Left colon (tissue), 2 donors: ENCODE data around the gene MTF2. TPM values are rescaled to one million over a fixed set of nuclear protein-coding genes. Genes with fewer than 3 reads are reported as not detected.
"Not testable (repeated sequence)": the region's sequence is repeated elsewhere in the genome, so short reads cannot be mapped to it uniquely, and the experiment has no call there.

Source experiments
- ATAC-seq: fragments of 200-7000 bp; cut with Tn5 transposase; one replicate; pipeline ENCODE4 v1.9.1; 2020; ENCODE audit warnings: mild to moderate bottlenecking, moderate library complexity
- DNase-seq, 2 donors: peaks; one replicate each; pipeline ENCODE4 v3.0.0-alpha.2; 2020
- intact Hi-C, 2 donors: fragments of 100-400 bp; cut with DNase I in 1 of 2; cut with micrococcal nuclease in 1 of 2; formaldehyde crosslinking; loops; one replicate each; pipeline versions ENCODE4 v1.11.2 to v1.14.0; 2022; cut with DNase I, micrococcal nuclease
- total RNA-seq, 2 donors: library from RNA; stranded (reverse); fragmentation: NEBNext Ultra II Directional; extraction: Animal tissue kit (Norgen Biotek cat#: 25700); gene quantifications; one replicate each; pipeline ENCODE4 v1.2.1, GENCODE V29; 2021
- donor health status: DM: no; HTN: no; CAD: no.
- donor health status: DM: yes; HTN: yes; CAD: no.

Gene MTF2
- total RNA-seq, 2 donors from 2014 or later, result 24.4 to 26.3 TPM

DNA sequence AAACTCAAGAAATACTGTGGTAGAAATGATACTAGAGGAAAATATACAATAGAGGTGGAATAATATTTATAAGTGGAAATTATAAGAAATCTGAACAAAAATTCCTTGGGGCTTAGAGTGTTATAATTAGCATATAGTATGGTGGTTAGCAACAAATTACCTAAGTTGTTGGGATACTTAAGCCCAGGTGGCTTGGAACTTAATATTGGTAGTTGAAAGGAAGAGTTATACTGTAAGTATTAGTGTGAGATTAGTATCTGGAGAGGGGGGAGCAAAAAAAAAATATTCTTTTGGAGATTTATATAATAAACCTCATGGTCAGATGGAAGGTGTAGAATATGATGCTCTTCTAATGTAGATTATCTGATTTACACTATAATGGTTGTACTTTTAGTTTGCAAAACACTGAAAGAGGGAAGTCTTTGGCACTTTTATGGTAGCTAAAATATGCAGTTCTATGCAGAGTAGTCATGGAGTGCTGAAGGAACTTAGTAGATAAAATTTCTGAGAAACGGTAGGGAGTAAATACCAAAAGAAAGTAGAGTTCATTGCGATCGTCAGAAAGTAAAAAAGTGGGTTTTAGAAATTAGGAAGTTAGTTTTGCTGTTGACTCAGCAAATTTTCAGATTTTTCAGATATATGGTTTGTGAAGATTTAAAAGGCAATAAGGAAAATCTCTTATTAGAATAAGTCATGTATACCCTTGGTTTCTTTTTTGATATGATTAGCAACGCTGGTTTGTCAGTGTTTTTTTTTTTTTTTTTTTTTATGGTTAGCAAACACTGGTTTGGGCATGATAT, 45.7 kb downstream of the MTF2 start:
- intact Hi-C loops, result no loop called here
- no peak for ATAC-seq
- DNase-seq, result no peak

GRCh38 chr1:93129507-93130099, 50.5 kb downstream of the MTF2 start:
- DNase-seq, result no peak
- intact Hi-C loops, result no loop called here
- ATAC-seq, result no peak

DNA sequence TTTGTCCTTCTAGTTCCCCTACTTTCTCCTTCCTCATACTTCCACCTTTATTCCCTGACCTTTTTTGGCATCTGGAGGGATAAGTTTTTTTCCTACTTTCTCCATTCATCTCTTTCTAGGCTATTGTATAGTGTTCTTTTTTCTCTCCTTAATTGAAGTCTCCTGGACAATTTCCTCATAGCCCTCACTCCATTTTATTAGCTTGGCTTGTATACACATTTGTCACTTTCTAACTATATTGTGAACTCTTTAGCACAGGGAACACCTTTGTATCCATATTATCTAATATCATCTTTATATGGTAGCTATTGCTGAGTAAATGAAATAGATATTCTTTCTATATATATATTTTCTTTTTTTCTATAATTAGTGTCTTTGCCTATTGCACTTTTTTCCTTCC, 53.6 kb downstream of the MTF2 start:
- DNase-seq, result no peak
- intact Hi-C loops, result no loop called here

DNA sequence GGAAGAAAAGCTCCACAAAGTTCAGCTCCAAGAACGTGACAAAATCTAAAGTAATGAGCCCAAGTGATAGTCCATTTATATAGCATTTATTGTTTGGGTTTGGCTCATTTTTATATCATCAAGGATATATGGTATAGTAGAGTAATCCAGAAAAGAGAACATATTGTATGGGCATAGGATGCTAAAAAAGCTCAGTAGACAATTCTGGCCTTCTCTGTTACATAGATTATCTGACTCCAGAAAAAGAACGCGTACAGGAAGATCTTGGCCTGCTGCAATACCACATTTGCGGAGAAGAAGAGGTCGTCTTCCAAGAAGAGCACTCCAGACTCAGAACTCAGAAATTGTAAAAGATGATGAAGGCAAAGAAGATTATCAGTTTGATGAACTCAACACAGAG, 57.4 kb downstream of the MTF2 start:
- intact Hi-C loops, result no loop called here
- ATAC-seq, result no peak
- no peak for DNase-seq

More for the DNA sequence above, 53.6 kb downstream of the MTF2 start:
- ATAC-seq, result peak; percentile 71

GRCh38 chr1:93137604-93138292, 58.7 kb downstream of the MTF2 start:
- intact Hi-C loops, result no loop called here
- no peak for DNase-seq
- peak; percentile 87 for ATAC-seq

GRCh38 chr1:93140106-93140505, 61.0 kb downstream of the MTF2 start:
- DNase-seq (no peak), ATAC-seq (no peak)
- intact Hi-C loops, result no loop called here

DNA sequence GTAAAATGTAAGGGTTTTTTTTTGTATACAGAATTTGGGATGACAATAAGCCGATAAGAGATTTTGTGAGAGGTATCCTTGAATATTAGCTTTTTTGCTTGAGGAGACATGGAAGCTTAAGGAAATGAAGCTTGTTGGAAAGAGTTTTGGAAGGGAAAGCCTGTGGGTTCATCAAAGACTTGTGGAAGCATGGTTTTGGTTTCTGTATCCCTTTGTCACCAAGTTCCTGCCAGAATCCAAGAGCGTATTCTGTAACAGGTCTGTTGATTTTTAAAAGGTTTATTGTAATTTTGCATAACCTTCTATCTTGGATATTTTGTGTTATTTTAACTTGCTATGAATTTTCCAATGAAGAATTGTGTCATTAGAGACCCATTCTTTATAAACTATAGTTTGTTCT, 63.1 kb downstream of the MTF2 start:
- DNase-seq (no peak), ATAC-seq (no peak)
- intact Hi-C loops, result no loop called here

DNA sequence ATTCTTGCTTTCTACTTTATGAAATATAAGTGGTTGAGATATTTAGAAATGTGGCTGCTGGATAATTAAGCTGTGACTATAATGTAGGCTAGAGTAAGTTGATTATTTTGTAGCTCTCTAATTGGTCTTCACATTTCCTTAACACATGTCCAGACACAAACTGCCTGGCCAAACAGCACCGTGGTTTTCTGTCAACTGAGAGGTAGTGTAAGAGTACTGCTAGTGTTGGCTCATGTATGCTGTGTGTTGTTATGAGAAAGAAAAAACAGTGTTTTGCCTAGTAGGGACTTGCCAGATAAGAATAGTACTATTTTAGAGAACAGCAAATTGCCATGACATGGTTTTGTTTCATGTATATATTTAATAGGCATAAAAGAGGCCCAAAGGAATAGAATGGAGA, 64.1 kb downstream of the MTF2 start:
- DNase-seq, result no peak
- intact Hi-C loops, result no loop called here
- no peak for ATAC-seq

- DNase-seq (no peak), ATAC-seq (no peak)
- intact Hi-C loops, result no loop called here
These were observed 64.7 kb downstream of the MTF2 start for GRCh38 chr1:93143769-93144168.

DNA sequence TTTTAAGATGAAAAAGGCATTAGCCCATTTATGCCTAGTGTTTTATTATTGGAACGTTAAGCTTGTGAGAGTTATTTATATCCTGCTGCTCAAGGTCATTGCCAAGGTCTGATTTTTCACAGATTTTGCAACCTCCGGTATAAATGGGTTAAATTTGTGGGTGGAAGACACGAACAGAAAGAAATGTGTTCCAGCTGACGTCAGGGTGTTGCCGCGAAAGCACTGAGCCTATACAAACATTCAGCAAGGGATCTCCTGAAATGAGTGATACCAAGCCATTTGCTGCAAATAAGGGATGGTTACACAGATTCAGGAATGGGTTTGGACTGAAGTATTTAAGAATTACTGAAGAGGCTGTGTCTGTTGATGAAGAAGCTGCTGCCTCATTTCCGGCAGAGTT, 68.9 kb downstream of the MTF2 start:
- intact Hi-C loops, result no loop called here
- ATAC-seq, result no peak
- DNase-seq, result no peak

- no peak for DNase-seq
- no peak for ATAC-seq
- intact Hi-C loops, result no loop called here
These were observed 71.6 kb downstream of the MTF2 start for GRCh38 chr1:93150729-93151128.

DNA sequence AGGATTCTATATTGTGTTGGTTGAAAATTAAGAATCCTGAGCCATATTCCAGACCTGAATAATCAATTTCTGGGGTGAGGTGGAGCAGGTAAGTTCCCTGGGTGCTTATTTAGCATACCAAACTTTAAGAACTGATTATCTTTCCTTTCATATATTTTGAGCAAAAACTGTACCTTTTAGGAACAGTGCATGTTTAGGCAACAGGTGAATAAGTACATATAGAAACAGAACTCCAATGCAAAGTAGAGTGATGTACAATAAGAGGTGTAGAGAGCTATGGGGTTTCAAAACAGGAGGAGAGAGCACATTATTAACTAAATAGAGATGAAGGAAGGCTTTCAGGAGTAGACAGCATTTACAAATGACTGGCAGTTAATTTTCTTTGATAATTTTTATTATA, 72.4 kb downstream of the MTF2 start:
- DNase-seq (no peak), ATAC-seq (no peak)
- intact Hi-C loops, result no loop called here

DNA sequence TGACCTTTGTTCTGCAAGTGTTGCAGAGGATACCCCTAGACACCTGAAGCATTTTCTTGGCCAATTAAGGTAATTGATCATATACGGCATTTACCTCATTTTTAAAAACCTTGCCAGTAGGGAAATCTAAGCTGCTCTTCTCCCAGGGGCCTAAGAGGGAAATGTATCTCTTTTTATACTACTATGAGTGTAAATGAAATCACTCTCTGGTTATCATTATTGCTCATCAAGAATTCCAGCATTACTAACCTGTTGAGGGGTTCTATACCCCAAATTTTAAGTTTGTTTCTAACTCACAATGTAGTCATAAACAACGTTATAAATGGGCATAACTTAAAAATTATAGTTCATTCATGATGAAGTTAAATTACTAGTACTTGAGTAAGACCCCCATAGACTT, 73.8 kb downstream of the MTF2 start:
- intact Hi-C loops, result no loop called here
- DNase-seq (no peak), ATAC-seq (no peak)

DNA sequence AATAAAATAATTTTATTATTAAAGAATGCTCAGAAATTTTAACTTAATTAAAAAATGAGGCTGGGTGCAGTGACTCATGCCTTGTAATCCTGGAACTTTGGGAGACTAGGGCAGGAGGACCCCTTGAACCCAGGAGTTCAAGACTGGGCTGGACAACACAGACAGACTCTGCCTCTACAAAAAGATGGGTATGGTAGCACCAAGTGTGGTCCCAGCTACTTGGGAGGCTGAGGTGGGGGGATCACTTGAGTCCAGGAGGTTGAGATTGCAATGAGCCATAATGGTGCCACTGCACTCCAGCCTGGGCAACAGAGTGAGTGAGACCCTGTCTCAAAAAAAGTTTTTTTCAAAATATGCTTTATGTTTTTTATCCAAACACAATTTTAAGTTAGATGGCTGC, 75.8 kb downstream of the MTF2 start:
- ATAC-seq (no peak), DNase-seq (no peak)
- intact Hi-C loops, result no loop called here

DNA sequence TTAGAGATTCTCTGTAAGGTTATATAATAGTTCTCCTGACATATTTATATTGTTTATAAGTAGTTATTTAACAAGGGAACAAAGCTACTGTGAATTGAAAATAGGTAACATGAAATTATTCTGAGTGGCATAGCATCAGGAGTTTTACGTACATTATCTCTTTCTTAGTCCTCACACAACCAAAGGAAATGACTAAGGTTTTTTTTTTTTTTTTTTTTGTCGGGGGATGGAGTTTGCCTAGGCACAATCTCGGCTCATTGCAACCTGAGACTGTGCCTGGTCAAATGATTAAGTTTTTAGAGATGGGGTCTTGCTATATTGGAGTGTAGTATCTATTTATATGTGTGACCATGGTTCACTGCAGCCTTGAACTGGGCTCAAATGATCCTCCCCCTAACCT, 76.3 kb downstream of the MTF2 start:
- DNase-seq (no peak), ATAC-seq (no peak)
- intact Hi-C loops, result no loop called here

DNA sequence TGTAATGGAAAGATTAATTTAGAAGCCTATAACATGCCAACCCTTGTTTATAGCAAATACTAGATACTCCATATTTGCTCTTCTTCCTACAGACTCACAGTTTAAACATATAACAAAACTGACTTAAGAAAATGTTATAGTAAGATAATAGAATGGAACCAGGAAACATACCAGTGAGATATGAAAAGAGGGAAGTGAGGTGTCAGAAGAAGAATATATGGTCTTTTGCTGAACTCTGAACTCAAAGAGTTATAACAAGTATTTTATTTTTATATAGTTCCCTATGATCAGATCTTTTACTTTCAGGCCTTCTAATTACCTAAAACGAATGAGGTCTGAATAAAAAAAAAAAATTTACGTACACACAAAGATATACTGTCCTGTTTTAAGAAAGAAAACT, 80.3 kb downstream of the MTF2 start:
- ATAC-seq (peak; percentile 95), DNase-seq (no peak)
- intact Hi-C loops, result no loop called here

DNA sequence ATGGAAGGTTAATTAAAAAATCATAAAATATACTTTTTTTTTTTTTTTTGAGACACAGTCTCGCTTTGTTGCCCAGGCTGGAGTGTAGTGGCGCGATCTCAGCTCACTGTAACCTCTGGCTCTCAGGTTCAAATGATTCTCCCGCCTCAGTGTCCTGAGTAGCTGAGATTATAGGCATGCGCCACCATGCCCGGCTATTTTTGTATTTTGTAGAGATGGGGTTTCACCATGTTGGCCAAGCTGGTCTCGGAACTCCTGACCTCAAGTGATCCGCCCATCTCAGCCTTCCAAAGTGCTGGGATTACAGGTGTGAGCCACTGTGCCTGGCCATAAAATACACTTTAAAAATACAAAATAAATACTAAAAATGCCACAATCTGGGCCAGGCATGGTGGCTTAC, 84.2 kb downstream of the MTF2 start:
- ATAC-seq, DNase-seq, intact Hi-C loops: not testable (repeated sequence)

DNA sequence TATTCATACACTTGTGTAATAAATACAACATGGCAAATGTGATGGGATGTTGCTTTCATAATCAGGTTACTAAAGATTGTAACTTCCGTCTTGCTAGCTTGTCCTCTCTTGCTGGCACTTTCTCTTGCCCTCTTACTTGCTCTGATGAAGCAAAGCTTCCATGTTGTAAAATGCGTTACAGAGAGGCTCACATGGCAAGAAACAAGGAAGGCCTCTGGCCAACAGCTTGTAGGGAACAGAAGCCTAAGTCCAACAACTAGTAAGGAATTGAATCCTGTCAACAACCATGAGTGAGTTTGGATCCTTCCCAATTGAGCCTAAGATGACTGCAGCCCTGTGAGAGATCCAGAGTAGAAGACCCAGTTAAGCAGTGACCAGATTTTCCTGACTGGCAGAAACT, 85.7 kb downstream of the MTF2 start:
- intact Hi-C loops, result no loop called here
- no peak for ATAC-seq
- no peak for DNase-seq

- DNase-seq, ATAC-seq, intact Hi-C loops: not testable (repeated sequence)
These were observed 86.8 kb downstream of the MTF2 start for GRCh38 chr1:93165895-93166294.

DNA sequence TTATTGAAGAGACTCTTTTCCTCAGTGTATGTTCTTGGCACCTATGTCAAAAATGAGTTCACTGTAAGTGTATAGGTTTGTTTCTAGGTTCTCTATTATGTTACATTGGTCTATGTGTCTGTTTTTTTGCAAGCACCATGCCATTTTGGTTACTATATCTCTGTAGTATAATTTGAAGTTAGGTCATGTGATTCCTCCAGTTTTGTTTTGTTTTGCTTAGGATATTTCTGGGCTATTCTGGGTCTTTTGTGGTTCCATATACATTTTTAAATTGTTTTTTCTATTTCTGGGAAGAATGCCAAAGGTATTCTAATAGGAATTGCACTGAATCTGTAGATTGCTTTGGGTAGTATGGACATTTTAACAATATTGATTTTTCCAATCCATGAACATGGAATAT, 87.9 kb downstream of the MTF2 start:
- intact Hi-C loops, result no loop called here
- DNase-seq (no peak), ATAC-seq (no peak)
